ENCODE measurements around the gene KCNE4.
"Not testable (repeated sequence)": the region's sequence is repeated elsewhere in the genome, so short reads cannot be mapped to it uniquely, and the experiment has no call there.

The KCNE4 gene

GRCh38 chr2:223056701-223057418 is 4.9 kb downstream of the KCNE4 start:
- DNase-seq (ENCODE audit: low read depth in 4 of 4, low spot score in 1 of 4), result no peak

GRCh38 chr2:223057569-223057968 is 5.6 kb downstream of the KCNE4 start:
- no peak for DNase-seq (ENCODE audit: low read depth in 4 of 4, low spot score in 1 of 4)

GRCh38 chr2:223058952-223059716 is 7.1 kb downstream of the KCNE4 start:
- no peak for DNase-seq (ENCODE audit: low read depth in 4 of 4, low spot score in 1 of 4)

GRCh38 chr2:223060201-223060825 is 8.3 kb downstream of the KCNE4 start:
- DNase-seq (ENCODE audit: low read depth in 4 of 4, low spot score in 1 of 4), result no peak

- DNase-seq (ENCODE audit: low read depth in 4 of 4, low spot score in 1 of 4), result no peak
These were observed 10.4 kb downstream of the KCNE4 start for GRCh38 chr2:223062396-223062795.

- no peak for DNase-seq (ENCODE audit: low read depth in 4 of 4, low spot score in 1 of 4)
These were observed 13.1 kb downstream of the KCNE4 start for GRCh38 chr2:223065107-223065506.

GRCh38 chr2:223066721-223067120 is 14.7 kb downstream of the KCNE4 start:
- DNase-seq (ENCODE audit: low read depth in 4 of 4, low spot score in 1 of 4), result no peak

GRCh38 chr2:223068071-223068470 is 16.1 kb downstream of the KCNE4 start:
- DNase-seq (ENCODE audit: low read depth in 4 of 4, low spot score in 1 of 4), result no peak

GRCh38 chr2:223069465-223069864 is 17.5 kb downstream of the KCNE4 start:
- DNase-seq (ENCODE audit: low read depth in 4 of 4, low spot score in 1 of 4), result no peak

GRCh38 chr2:223069988-223070387 is 18.0 kb downstream of the KCNE4 start:
- no peak for DNase-seq (ENCODE audit: low read depth in 4 of 4, low spot score in 1 of 4)

GRCh38 chr2:223071139-223071538 is 19.1 kb downstream of the KCNE4 start:
- no peak for DNase-seq (ENCODE audit: low read depth in 4 of 4, low spot score in 1 of 4)

GRCh38 chr2:223072826-223073225 is 20.8 kb downstream of the KCNE4 start:
- no peak for DNase-seq (ENCODE audit: low read depth in 4 of 4, low spot score in 1 of 4)

GRCh38 chr2:223075301-223076270 is 23.6 kb downstream of the KCNE4 start:
- no peak for DNase-seq (ENCODE audit: low read depth in 4 of 4, low spot score in 1 of 4)

- DNase-seq (ENCODE audit: low read depth in 4 of 4, low spot score in 1 of 4), result no peak
These were observed 24.6 kb downstream of the KCNE4 start for GRCh38 chr2:223076573-223076972.

- no peak for DNase-seq (ENCODE audit: low read depth in 4 of 4, low spot score in 1 of 4)
These were observed 26.5 kb downstream of the KCNE4 start for GRCh38 chr2:223078482-223078881.

- no peak for DNase-seq (ENCODE audit: low read depth in 4 of 4, low spot score in 1 of 4)
These were observed 27.4 kb downstream of the KCNE4 start for GRCh38 chr2:223079378-223079777.

GRCh38 chr2:223079925-223080324 is 27.9 kb downstream of the KCNE4 start:
- DNase-seq (ENCODE audit: low read depth in 4 of 4, low spot score in 1 of 4), result no peak

GRCh38 chr2:223080790-223081360 is 28.9 kb downstream of the KCNE4 start:
- not testable (repeated sequence) for DNase-seq (ENCODE audit: low read depth in 4 of 4, low spot score in 1 of 4)

GRCh38 chr2:223081789-223082188 is 29.8 kb downstream of the KCNE4 start:
- DNase-seq (ENCODE audit: low read depth in 4 of 4, low spot score in 1 of 4), result no peak

GRCh38 chr2:223082706-223083105 is 30.7 kb downstream of the KCNE4 start:
- no peak for DNase-seq (ENCODE audit: low read depth in 4 of 4, low spot score in 1 of 4)

Data from stimulated activated CD4-positive, alpha-beta T cell treated with anti-CD3 and anti-CD28 coated beads, Interleukin-1b, Interleukin-23, amount 100 ng/mL, for 24 hours (primary cell).